Measurements from ENCODE around the gene TGIF2.

DNA sequence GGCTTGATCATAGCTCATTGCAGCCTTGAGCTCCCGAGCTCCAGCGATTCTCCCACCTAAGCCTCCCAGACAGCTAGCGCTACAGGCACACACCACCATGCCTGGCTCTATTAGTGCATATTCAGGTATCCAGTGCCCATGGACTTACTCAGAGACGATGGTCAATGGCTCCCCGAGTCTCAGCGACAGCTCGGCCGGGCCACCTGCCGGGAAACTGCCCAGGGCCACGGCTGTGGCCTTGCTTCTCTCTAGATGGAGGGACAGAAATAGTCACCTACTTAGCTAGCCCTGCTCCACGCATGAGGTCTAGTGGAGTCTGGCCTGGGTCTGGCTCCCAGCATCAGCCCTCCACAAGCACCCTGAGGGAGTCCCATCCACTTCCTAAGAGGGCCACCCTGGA lies 60.9 kb downstream of the TGIF2 start:
- TF ChIP-seq SP1 (IDR thresholded peaks at IDR 0.05) (no peak), ZNF384 (IDR thresholded peaks at IDR 0.05) (no peak), BHLHE40 (IDR thresholded peaks at IDR 0.05; ENCODE audit: borderline replicate concordance) (no peak), NFRKB (IDR thresholded peaks at IDR 0.05) (no peak), SUZ12 (IDR thresholded peaks at IDR 0.05) (no peak), FOXM1 (IDR thresholded peaks at IDR 0.05; ENCODE audit: borderline replicate concordance) (no peak), FOXA1 (IDR thresholded peaks at IDR 0.05) (no peak), ELF4 (IDR thresholded peaks at IDR 0.05) (no peak), TARDBP (IDR thresholded peaks at IDR 0.05) (no peak), FOXK2 (IDR thresholded peaks at IDR 0.05) (no peak), L3MBTL2 (conservative IDR thresholded peaks at IDR 0.05) (no peak), ARNT (IDR thresholded peaks at IDR 0.05) (no peak), HDGF (IDR thresholded peaks at IDR 0.05; ENCODE audit: borderline replicate concordance) (no peak)
- TF ChIP-seq, protein P1, sequence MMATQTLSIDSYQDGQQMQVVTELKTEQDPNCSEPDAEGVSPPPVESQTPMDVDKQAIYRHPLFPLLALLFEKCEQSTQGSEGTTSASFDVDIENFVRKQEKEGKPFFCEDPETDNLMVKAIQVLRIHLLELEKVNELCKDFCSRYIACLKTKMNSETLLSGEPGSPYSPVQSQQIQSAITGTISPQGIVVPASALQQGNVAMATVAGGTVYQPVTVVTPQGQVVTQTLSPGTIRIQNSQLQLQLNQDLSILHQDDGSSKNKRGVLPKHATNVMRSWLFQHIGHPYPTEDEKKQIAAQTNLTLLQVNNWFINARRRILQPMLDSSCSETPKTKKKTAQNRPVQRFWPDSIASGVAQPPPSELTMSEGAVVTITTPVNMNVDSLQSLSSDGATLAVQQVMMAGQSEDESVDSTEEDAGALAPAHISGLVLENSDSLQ (IDR thresholded peaks at IDR 0.05), result no peak

Data from HEK293T (cell line).